GM19238 (cell line): Measurements from ENCODE around the gene KIRREL2.

Experiments
- DNase-seq: peaks from one replicate; pipeline ENCODE4 v3.0.0; 2011; ENCODE audit warnings: low spot score; ENCODE audit not compliant: insufficient read length

Gene KIRREL2

GRCh38 chr19:35844482-35845214 lies 12.1 kb upstream of the KIRREL2 start:
- no peak for DNase-seq

GRCh38 chr19:35845215-35846037 lies 11.3 kb upstream of the KIRREL2 start:
- no peak for DNase-seq

GRCh38 chr19:35846038-35846668 lies 10.6 kb upstream of the KIRREL2 start:
- DNase-seq, result no peak

GRCh38 chr19:35847911-35848310 lies 8.8 kb upstream of the KIRREL2 start:
- DNase-seq, result no peak

- no peak for DNase-seq
Observed at GRCh38 chr19:35848486-35848885, 8.2 kb upstream of the KIRREL2 start.

- no peak for DNase-seq
Observed at GRCh38 chr19:35848919-35849505, 7.7 kb upstream of the KIRREL2 start.

GRCh38 chr19:35851213-35852028 lies 5.3 kb upstream of the KIRREL2 start:
- no peak for DNase-seq

GRCh38 chr19:35852029-35852780 lies 4.5 kb upstream of the KIRREL2 start, which contains the start of gene NPHS1:
Gene NPHS1, minus strand, starts transcription at chr19:35852504. Its CDS starts 667 bp downstream, at chr19:35851837.
- DNase-seq, result no peak

GRCh38 chr19:35853038-35853756 lies 3.5 kb upstream of the KIRREL2 start:
- DNase-seq, result no peak

- DNase-seq, result no peak
Observed at GRCh38 chr19:35858311-35858710, 1.6 kb downstream of the KIRREL2 start.

- DNase-seq, result no peak
Observed at GRCh38 chr19:35859414-35859813, 2.7 kb downstream of the KIRREL2 start.

- no peak for DNase-seq
Observed at GRCh38 chr19:35860436-35860817, 3.7 kb downstream of the KIRREL2 start.

GRCh38 chr19:35860818-35861639 lies 4.3 kb downstream of the KIRREL2 start:
- no peak for DNase-seq

- DNase-seq, result no peak
Observed at GRCh38 chr19:35861640-35862160, 5.0 kb downstream of the KIRREL2 start.

GRCh38 chr19:35862528-35862927 lies 5.8 kb downstream of the KIRREL2 start:
- no peak for DNase-seq

GRCh38 chr19:35863018-35863417 lies 6.3 kb downstream of the KIRREL2 start:
- no peak for DNase-seq

- peak; percentile 40 for DNase-seq
Observed at GRCh38 chr19:35868172-35868822, 11.6 kb downstream of the KIRREL2 start, which contains the start of gene APLP1. Gene APLP1, plus strand, starts transcription at chr19:35868574. Its CDS starts 63 bp downstream, at chr19:35868637.
